ENCODE results near the gene DIAPH3. TPM values are rescaled to one million over a fixed set of nuclear protein-coding genes. Genes with fewer than 3 reads are reported as not detected.

DIAPH3 gene
- total and polyA plus RNA-seq, 7 donors: 0.16 to 3.8 (median 1.1) TPM; not detected in 1

DNA sequence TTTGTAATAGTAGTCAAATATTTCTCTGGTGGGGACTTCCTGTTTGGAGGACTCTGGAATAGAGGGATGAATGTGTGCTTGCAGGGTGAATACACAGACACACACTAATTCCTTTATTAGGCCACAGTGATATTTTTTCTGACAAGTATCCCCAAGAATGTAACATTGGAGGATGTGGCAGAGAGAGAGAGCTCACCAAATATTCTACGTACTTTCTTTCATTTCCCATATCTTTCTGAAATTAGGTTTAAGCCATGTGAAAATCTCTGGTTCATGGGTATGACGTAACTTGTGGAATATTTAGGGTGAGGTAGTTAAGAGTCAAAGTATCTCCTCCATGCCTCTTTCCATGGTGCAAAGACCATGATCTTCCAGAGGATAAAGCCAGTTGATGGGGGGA is 463.4 kb downstream of the DIAPH3 start:
- Histone ChIP-seq H3K27me3 (no peaks in the 10 kb centered on the region), H3K4me3 (no peak overlapping the region), H3K9me3 (no peaks in the 10 kb centered on the region), H3K4me1 (no peaks in the 10 kb centered on the region), H3K27ac (no peak overlapping the region), H3K36me3 (no peaks in the 10 kb centered on the region)
- intact Hi-C loops (cut with DNase I): no loop called here
- DNase-seq: no peak
- TF ChIP-seq POLR2A (IDR thresholded peaks at IDR 0.05) (no peak), CTCF (IDR thresholded peaks at IDR 0.05) (no peak), POLR2AphosphoS5 (IDR thresholded peaks at IDR 0.05) (no peak), EP300 (IDR thresholded peaks at IDR 0.05) (no peak)
- WGBS, 2 donors: 97 to 99% methylated on average over 2 of the region's 2 CpGs

- no peak for DNase-seq
- intact Hi-C loops (cut with DNase I): no loop called here
- Histone ChIP-seq H3K27me3 (no peaks in the 10 kb centered on the region), H3K27ac (no peak overlapping the region), H3K4me1 (peaks cover 0 to 16% (median 9%) of the 10 kb centered on the region in 4 donors), H3K4me3 (no peak overlapping the region), H3K36me3 (no peaks in the 10 kb centered on the region), H3K9me3 (no peaks in the 10 kb centered on the region)
- WGBS, 2 donors: 90 to 94% methylated on average over 1 of the region's 1 CpG
- TF ChIP-seq POLR2A (IDR thresholded peaks at IDR 0.05): no peak
- TF ChIP-seq POLR2AphosphoS5 (IDR thresholded peaks at IDR 0.05): no peak
- TF ChIP-seq EP300 (IDR thresholded peaks at IDR 0.05): no peak
- no peak for TF ChIP-seq CTCF (IDR thresholded peaks at IDR 0.05)
Observed at GRCh38 chr13:59696271-59696670, 467.5 kb downstream of the DIAPH3 start.

GRCh38 chr13:59691501-59692066 is 472.1 kb downstream of the DIAPH3 start:
- Histone ChIP-seq H3K27ac (no peak overlapping the region), H3K4me3 (no peak overlapping the region), H3K36me3 (no peaks in the 10 kb centered on the region), H3K4me1 (peaks cover 0 to 18% (median 9%) of the 10 kb centered on the region in 4 donors), H3K27me3 (no peaks in the 10 kb centered on the region), H3K9me3 (no peaks in the 10 kb centered on the region)
- intact Hi-C loops (cut with DNase I): no loop called here
- no peak for TF ChIP-seq CTCF (IDR thresholded peaks at IDR 0.05)
- 66 to 70% methylated on average over 1 of the region's 1 CpG for WGBS, 2 donors
- DNase-seq: no peak

- no peak for DNase-seq
- Histone ChIP-seq H3K4me1 (peaks cover 0 to 18% (median 9%) of the 10 kb centered on the region in 4 donors), H3K9me3 (no peaks in the 10 kb centered on the region), H3K36me3 (no peaks in the 10 kb centered on the region), H3K4me3 (no peak overlapping the region), H3K27me3 (no peaks in the 10 kb centered on the region), H3K27ac (no peak overlapping the region)
- TF ChIP-seq POLR2A (IDR thresholded peaks at IDR 0.05) (no peak), CTCF (IDR thresholded peaks at IDR 0.05) (no peak), POLR2AphosphoS5 (IDR thresholded peaks at IDR 0.05) (no peak), EP300 (IDR thresholded peaks at IDR 0.05) (no peak)
- intact Hi-C loops (cut with DNase I): no loop called here
- 93 to 95% methylated on average over 1 of the region's 1 CpG for WGBS, 2 donors
Observed at GRCh38 chr13:59690857-59691500, 472.7 kb downstream of the DIAPH3 start.

DNA sequence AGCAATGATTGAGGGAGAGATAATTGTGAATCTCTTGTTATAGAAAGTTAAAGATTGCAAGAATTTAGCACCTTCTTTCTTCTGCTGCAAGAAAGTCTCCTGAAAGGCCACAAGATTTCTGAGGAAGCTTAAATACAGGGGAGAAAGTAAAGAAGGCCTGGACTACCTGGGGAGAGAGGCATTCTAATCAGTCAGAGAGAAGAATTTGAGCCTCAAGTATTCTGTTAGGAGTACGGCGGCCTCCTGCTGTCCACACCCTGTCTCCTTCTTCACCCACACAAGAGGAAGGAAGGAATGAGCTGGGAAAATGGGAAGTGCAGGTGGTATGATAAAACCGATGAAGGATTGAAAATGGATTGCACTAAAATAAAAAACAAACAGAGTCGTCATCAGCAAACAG is 474.7 kb downstream of the DIAPH3 start:
- intact Hi-C loops (cut with DNase I): no loop called here
- 92 to 96% methylated on average over 4 of the region's 4 CpGs for WGBS, 2 donors
- TF ChIP-seq EP300 (IDR thresholded peaks at IDR 0.05) (no peak), POLR2A (IDR thresholded peaks at IDR 0.05) (no peak), POLR2AphosphoS5 (IDR thresholded peaks at IDR 0.05) (no peak)
- Histone ChIP-seq H3K4me1 (peaks cover 0 to 18% (median 9%) of the 10 kb centered on the region in 4 donors), H3K36me3 (no peaks in the 10 kb centered on the region), H3K27me3 (no peaks in the 10 kb centered on the region), H3K27ac (no peak overlapping the region), H3K9me3 (no peaks in the 10 kb centered on the region), H3K4me3 (no peak overlapping the region)
- DNase-seq: no peak

Data from sigmoid colon (tissue), 7 donors.